GM12872 (cell line): ENCODE results near the gene RAMP1.

ENCODE experiments used
- CTCF ChIP-seq: IDR thresholded peaks from 3 replicates; pipeline ENCODE4 v1.5.1; 2011; ENCODE audit warnings: low read depth, mild to moderate bottlenecking, low read length, moderate library complexity; ENCODE audit not compliant: insufficient read depth

The RAMP1 gene

DNA sequence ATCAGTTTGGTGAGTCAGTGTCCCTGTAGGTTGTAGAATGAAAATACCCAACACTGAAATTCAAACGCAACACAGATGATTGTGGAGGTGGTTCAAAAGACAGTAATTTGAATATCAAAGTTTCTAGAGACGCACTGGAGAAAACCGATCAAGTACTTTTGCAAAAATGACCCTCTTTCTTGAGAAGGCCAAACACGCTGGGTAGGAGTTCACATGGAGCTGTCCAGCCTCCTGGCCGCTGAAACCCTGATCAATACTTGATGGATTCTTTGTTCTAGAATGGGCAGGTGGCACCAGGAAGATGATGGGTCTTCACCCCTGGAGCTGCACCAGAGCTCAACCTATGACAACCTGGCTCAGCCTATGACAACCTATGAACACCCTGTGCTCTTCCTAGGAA lies 67.7 kb downstream of the RAMP1 start:
- no peak for TF ChIP-seq CTCF

DNA sequence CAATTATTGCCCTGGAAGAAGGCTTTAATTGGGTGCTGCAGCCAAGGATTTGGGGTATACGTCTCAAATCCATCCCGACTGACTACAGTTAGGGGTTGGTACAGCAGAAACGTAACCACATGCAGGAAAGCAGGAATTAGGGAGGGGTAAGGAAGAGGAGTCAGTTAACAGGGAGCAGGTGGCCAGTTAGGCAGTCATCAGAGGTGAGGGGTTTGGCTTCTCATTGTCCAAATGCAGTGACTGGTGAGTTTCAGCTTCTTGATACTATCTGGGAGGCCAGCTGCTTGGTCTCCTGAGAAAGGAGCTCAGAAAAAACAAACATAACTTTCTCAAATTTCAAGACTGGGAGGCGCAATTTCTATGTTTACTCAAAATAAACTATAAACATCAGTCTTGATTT lies 68.6 kb downstream of the RAMP1 start:
- no peak for TF ChIP-seq CTCF

GRCh38 chr2:237929979-237930378 lies 70.6 kb downstream of the RAMP1 start:
- no peak for TF ChIP-seq CTCF

DNA sequence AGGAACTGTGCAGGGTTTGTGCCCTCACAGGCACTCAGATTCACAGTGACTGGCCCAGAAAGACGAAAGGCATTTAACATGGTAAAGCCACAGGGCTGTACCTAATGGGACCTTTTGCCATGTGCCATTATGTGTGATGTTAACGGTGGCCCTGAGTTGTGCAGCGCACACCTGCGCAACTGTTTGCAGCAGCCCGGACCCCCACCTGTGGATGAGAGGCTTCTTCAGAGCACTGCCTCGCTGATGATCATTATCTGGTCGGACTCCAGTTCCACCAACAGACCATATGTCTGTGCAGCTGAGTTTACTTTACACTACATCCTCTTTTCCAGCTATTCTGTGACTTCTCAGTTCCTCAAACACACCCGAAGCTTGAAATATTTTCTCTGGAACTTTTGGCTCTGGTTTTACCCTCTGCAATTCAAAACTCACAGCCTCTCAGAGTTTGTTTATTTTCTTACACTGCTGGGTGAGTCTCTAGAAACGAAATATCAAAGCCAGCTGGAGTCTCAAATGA lies 71.8 kb downstream of the RAMP1 start:
- no peak for TF ChIP-seq CTCF

DNA sequence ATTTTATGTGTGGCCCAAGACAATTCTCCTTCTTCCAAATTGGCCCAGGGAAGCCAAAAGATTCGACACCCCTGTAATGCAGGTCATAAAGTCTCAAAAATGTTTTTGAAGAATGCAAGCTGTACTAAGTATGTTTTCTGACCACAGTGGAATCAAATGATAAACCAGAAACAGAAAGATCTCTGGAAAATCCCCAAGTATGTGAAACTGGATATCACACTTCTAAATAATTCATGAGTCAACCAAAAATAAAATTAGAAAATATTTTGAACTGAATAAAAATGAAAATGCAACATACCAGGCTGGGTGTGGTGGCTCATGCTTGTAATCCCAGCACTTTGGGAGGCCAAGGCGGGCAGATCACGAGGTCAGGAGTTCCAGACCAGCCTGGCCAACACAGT lies 73.3 kb downstream of the RAMP1 start:
- no peak for TF ChIP-seq CTCF

- TF ChIP-seq CTCF: no peak
Observed at GRCh38 chr2:237934186-237934585, 74.8 kb downstream of the RAMP1 start.

DNA sequence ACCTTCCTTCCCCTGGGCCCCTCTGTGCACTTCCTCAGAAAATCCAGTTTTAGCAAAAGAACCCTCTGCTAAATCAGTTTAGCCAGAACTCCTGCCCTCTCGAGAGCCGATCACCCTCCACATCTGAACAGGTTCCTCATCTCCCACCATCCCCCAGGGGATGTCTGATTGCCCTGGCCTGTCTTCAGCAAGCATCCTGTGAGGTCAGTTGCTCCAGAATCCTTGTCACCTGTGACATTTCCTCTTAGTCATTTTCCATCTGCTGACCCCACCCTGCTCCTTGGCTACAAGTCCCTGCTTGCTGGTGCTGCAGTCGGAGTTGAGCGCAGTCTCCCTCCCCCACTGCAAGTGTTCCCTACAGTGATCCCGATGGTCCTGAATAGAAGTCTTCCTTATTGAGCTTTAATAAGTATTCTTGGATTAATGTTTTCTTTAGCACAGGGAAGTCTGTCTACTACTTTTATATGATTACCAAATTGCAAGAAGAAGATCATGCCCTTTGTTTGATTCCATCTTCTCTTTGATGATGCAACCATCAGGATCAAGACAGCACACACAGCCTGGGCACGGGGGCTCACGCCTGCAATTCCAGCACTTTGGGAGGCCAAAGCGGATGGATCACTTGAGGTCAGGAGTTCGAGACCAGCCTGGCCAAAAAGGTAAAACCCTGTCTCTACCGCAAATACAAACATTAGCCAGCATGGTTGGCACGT lies 76.5 kb downstream of the RAMP1 start:
- TF ChIP-seq CTCF: no peak
